SK-N-MC (cell line): ENCODE measurements around the gene WNT4.

Source experiments
- DNase-seq: peaks from one replicate; pipeline ENCODE4 v3.0.0-alpha.2; 2011; ENCODE audit warnings: low read depth, low spot score
- H3K27ac ChIP-seq: fragments of 200-600 bp; sonication (generic); 2 replicates; pipeline ENCODE4 v1.5.1; 2016; ENCODE audit warnings: mixed run types
- H3K36me3 ChIP-seq: fragments of 200-600 bp; sonication (generic); 2 replicates; pipeline ENCODE4 v1.6.1; 2017; ENCODE audit warnings: antibody characterized with exemption, low read length, mixed read lengths; ENCODE audit not compliant: insufficient read depth
- H3K4me3 ChIP-seq: fragments of 200-600 bp; sonication (generic); 2 replicates; pipeline ENCODE4 v1.5.1; 2016
- H3K9ac ChIP-seq: fragments of 200-600 bp; sonication (generic); 2 replicates; pipeline ENCODE4 v1.8.0; 2017; ENCODE audit warnings: mixed run types, mixed read lengths; ENCODE audit not compliant: insufficient read length
- H3K9me3 ChIP-seq: fragments of 200-600 bp; sonication (generic); 2 replicates; pipeline ENCODE4 v1.6.1; 2017; ENCODE audit warnings: low read depth, mild to moderate bottlenecking, antibody characterized with exemption, low read length, moderate library complexity, mixed read lengths
- EZH2 ChIP-seq: fragments of 200-600 bp; sonication (generic); IDR thresholded peaks from one replicate; pipeline ENCODE4 v1.6.1; 2017; ENCODE audit warnings: antibody characterized with exemption
- FOXP2 ChIP-seq: optimal IDR thresholded peaks from 2 replicates; pipeline ENCODE3; 2011; ENCODE audit warnings: mild to moderate bottlenecking, moderate library complexity; ENCODE audit not compliant: insufficient read depth; ENCODE audit errors: extremely low read length, control extremely low read depth
- POLR2AphosphoS5 ChIP-seq: IDR thresholded peaks from 2 replicates; pipeline ENCODE4 v1.6.1; 2012; ENCODE audit warnings: mild to moderate bottlenecking, low read depth, low read length, borderline replicate concordance

WNT4 gene

DNA sequence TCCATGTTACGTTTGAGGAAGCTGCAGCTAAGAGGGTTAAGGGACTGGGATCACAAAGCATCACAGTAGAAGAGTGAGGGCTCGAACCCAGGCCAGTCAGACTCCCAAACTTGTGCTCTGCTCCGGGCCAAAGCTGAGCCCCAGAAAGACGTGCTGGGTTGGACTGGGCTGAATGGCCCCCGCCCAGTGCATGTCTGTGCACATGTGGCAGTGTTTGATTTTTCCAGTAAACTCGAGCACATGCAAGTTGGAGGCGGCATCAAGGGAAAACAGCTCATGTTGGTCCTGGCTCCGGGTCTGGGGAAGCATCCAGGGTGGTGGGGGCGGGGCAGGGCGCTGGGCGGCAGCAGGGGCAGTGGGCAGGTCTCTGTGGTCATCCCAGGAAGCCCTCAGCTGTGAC lies 39.8 kb upstream of the WNT4 start:
- TF ChIP-seq POLR2AphosphoS5 (no peak), EZH2 (no peak), FOXP2 (no peak)
- Histone ChIP-seq H3K36me3 (no peaks in the 10 kb centered on the region), H3K9me3 (no peaks in the 10 kb centered on the region)

GRCh38 chr1:22179197-22179803 lies 36.4 kb upstream of the WNT4 start:
- H3K9me3 ChIP-seq = no peaks in the 10 kb centered on the region
- H3K4me3 ChIP-seq = no peak overlapping the region
- no peak overlapping the region for H3K9ac ChIP-seq
- H3K36me3 ChIP-seq = no peaks in the 10 kb centered on the region
- no peak for DNase-seq
- no peak overlapping the region for H3K27ac ChIP-seq
- TF ChIP-seq POLR2AphosphoS5 = no peak
- TF ChIP-seq EZH2 = no peak
- no peak for TF ChIP-seq FOXP2

More for the DNA sequence above, 39.8 kb upstream of the WNT4 start:
- Histone ChIP-seq H3K4me3 (no peak overlapping the region), H3K27ac (no peak overlapping the region), H3K9ac (no peak overlapping the region)
- no peak for DNase-seq

GRCh38 chr1:22177354-22178003 lies 34.6 kb upstream of the WNT4 start:
- H3K9ac ChIP-seq = no peak overlapping the region
- no peak overlapping the region for H3K4me3 ChIP-seq
- H3K9me3 ChIP-seq = no peaks in the 10 kb centered on the region
- no peaks in the 10 kb centered on the region for H3K36me3 ChIP-seq
- H3K27ac ChIP-seq = no peak overlapping the region
- DNase-seq = no peak
- no peak for TF ChIP-seq POLR2AphosphoS5

- TF ChIP-seq FOXP2 = no peak
- no peak for TF ChIP-seq POLR2AphosphoS5
- TF ChIP-seq EZH2 = no peak
- no peaks in the 10 kb centered on the region for H3K36me3 ChIP-seq
- no peak overlapping the region for H3K9ac ChIP-seq
- no peaks in the 10 kb centered on the region for H3K9me3 ChIP-seq
- DNase-seq = no peak
- H3K27ac ChIP-seq = no peak overlapping the region
- no peak overlapping the region for H3K4me3 ChIP-seq
Observed at GRCh38 chr1:22176258-22176657, 33.4 kb upstream of the WNT4 start.

DNA sequence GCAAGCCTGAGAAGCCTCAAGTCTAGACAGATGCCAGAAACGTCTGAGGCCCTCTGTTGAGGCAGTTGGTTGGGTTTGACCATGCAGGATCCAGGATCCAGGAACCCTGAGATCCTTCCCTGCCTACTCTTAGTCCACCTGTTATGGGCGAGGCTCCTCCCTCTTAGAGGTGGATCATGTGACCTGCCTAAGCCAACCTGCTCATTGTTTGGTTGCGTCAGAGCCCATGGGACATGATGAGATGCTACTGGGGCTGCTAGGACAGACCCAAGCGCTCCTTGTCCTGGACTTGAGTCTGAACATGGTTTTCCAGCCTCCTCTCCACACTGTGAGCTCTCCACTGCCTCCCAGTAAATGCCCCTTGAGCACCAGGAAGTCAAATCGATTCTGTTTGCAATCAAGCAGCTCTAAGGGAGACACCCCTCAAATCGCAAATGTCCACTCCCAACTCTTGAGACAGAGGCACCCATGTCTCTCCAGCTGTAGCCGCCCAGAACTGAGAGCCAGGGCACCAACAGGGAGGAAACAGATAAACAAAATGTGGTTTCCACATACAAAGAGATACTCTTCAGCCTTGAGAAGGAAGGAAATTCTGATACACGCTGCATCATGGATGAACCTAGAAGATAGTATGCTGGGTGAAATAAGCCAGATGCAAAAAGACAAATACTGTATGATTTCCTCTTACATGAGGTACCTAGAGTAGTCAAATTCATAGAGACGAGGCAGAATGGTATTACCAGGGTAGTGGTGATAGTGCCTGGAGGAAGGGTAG lies 31.7 kb upstream of the WNT4 start:
- H3K27ac ChIP-seq = no peak overlapping the region
- H3K9me3 ChIP-seq = no peaks in the 10 kb centered on the region
- TF ChIP-seq EZH2 (no peak), POLR2AphosphoS5 (no peak), FOXP2 (no peak)
- no peaks in the 10 kb centered on the region for H3K36me3 ChIP-seq
- no peak overlapping the region for H3K4me3 ChIP-seq
- no peak for DNase-seq
- no peak overlapping the region for H3K9ac ChIP-seq

- no peak for DNase-seq
- Histone ChIP-seq H3K27ac (no peak overlapping the region), H3K9ac (no peak overlapping the region), H3K4me3 (no peak overlapping the region), H3K36me3 (no peaks in the 10 kb centered on the region), H3K9me3 (no peaks in the 10 kb centered on the region)
- TF ChIP-seq FOXP2 (no peak), EZH2 (no peak), POLR2AphosphoS5 (no peak)
Observed at GRCh38 chr1:22171951-22172715, 29.2 kb upstream of the WNT4 start.

- H3K36me3 ChIP-seq = no peaks in the 10 kb centered on the region
- H3K4me3 ChIP-seq = no peak overlapping the region
- H3K9me3 ChIP-seq = no peaks in the 10 kb centered on the region
- H3K27ac ChIP-seq = no peak overlapping the region
- TF ChIP-seq EZH2 = no peak
- no peak for TF ChIP-seq POLR2AphosphoS5
- no peak for TF ChIP-seq FOXP2
- no peak for DNase-seq
- no peak overlapping the region for H3K9ac ChIP-seq
Observed at GRCh38 chr1:22169816-22170215, 26.9 kb upstream of the WNT4 start.

GRCh38 chr1:22168412-22168973 lies 25.6 kb upstream of the WNT4 start:
- Histone ChIP-seq H3K4me3 (no peak overlapping the region), H3K27ac (no peak overlapping the region), H3K9me3 (no peaks in the 10 kb centered on the region), H3K36me3 (no peaks in the 10 kb centered on the region), H3K9ac (no peak overlapping the region)
- DNase-seq = no peak
- no peak for TF ChIP-seq FOXP2
- no peak for TF ChIP-seq POLR2AphosphoS5
- no peak for TF ChIP-seq EZH2
